ENCODE results near the gene RGS21. TPM values are rescaled to one million over a fixed set of nuclear protein-coding genes. Genes with fewer than 3 reads are reported as not detected.

Gene RGS21
- total and polyA plus RNA-seq, 2 donors, result not detected

GRCh38 chr1:192363177-192363576, 46.4 kb downstream of the RGS21 start:
- no peak for DNase-seq (ENCODE audit: low read depth in 6 of 9, low spot score in 9 of 9)
- no peak overlapping the region for H3K27ac ChIP-seq (ENCODE audit: low read depth in 1 of 2, low read length in 1 of 2)
- no peak overlapping the region for H3K4me3 ChIP-seq (ENCODE audit: low read length in 2 of 2)
- no peaks in the 10 kb centered on the region for H3K27me3 ChIP-seq (ENCODE audit: control insufficient read depth in 2 of 2, insufficient read depth in 1 of 2, low read length in 1 of 2)
- no peaks in the 10 kb centered on the region for H3K36me3 ChIP-seq (ENCODE audit: control insufficient read depth in 2 of 2, insufficient read depth in 2 of 2, low read length in 1 of 2)
- no peaks in the 10 kb centered on the region for H3K4me1 ChIP-seq (ENCODE audit: control insufficient read depth in 2 of 2, insufficient read depth in 2 of 2, low read length in 2 of 2)
- no peaks in the 10 kb centered on the region for H3K9me3 ChIP-seq (ENCODE audit: control insufficient read depth in 2 of 2, insufficient read depth in 1 of 2, low read length in 1 of 2)

GRCh38 chr1:192367436-192367835, 50.6 kb downstream of the RGS21 start:
- no peak for DNase-seq (ENCODE audit: low read depth in 6 of 9, low spot score in 9 of 9)
- Histone ChIP-seq H3K36me3 (ENCODE audit: control insufficient read depth in 2 of 2, insufficient read depth in 2 of 2, low read length in 1 of 2) (no peaks in the 10 kb centered on the region), H3K4me3 (ENCODE audit: low read length in 2 of 2) (no peak overlapping the region), H3K27me3 (ENCODE audit: control insufficient read depth in 2 of 2, insufficient read depth in 1 of 2, low read length in 1 of 2) (no peaks in the 10 kb centered on the region), H3K27ac (ENCODE audit: low read depth in 1 of 2, low read length in 1 of 2) (no peak overlapping the region), H3K4me1 (ENCODE audit: control insufficient read depth in 2 of 2, insufficient read depth in 2 of 2, low read length in 2 of 2) (no peaks in the 10 kb centered on the region), H3K9me3 (ENCODE audit: control insufficient read depth in 2 of 2, insufficient read depth in 1 of 2, low read length in 1 of 2) (no peaks in the 10 kb centered on the region)
- 89% methylated on average over 3 of the region's 3 CpGs for WGBS

GRCh38 chr1:192375306-192375705, 58.5 kb downstream of the RGS21 start:
- H3K36me3 ChIP-seq (ENCODE audit: control insufficient read depth in 2 of 2, insufficient read depth in 2 of 2, low read length in 1 of 2), result no peaks in the 10 kb centered on the region
- no peak overlapping the region for H3K27ac ChIP-seq (ENCODE audit: low read depth in 1 of 2, low read length in 1 of 2)
- no peaks in the 10 kb centered on the region for H3K27me3 ChIP-seq (ENCODE audit: control insufficient read depth in 2 of 2, insufficient read depth in 1 of 2, low read length in 1 of 2)
- no peak overlapping the region for H3K4me3 ChIP-seq (ENCODE audit: low read length in 2 of 2)
- H3K4me1 ChIP-seq (ENCODE audit: control insufficient read depth in 2 of 2, insufficient read depth in 2 of 2, low read length in 2 of 2), result no peaks in the 10 kb centered on the region
- DNase-seq (ENCODE audit: low read depth in 6 of 9, low spot score in 9 of 9), result no peak
- 95% methylated on average over 2 of the region's 2 CpGs for WGBS
- no peaks in the 10 kb centered on the region for H3K9me3 ChIP-seq (ENCODE audit: control insufficient read depth in 2 of 2, insufficient read depth in 1 of 2, low read length in 1 of 2)

GRCh38 chr1:192376374-192376773, 59.6 kb downstream of the RGS21 start:
- Histone ChIP-seq H3K9me3 (ENCODE audit: control insufficient read depth in 2 of 2, insufficient read depth in 1 of 2, low read length in 1 of 2) (no peaks in the 10 kb centered on the region), H3K36me3 (ENCODE audit: control insufficient read depth in 2 of 2, insufficient read depth in 2 of 2, low read length in 1 of 2) (no peaks in the 10 kb centered on the region), H3K4me3 (ENCODE audit: low read length in 2 of 2) (no peak overlapping the region), H3K27me3 (ENCODE audit: control insufficient read depth in 2 of 2, insufficient read depth in 1 of 2, low read length in 1 of 2) (no peaks in the 10 kb centered on the region), H3K4me1 (ENCODE audit: control insufficient read depth in 2 of 2, insufficient read depth in 2 of 2, low read length in 2 of 2) (no peaks in the 10 kb centered on the region), H3K27ac (ENCODE audit: low read depth in 1 of 2, low read length in 1 of 2) (no peak overlapping the region)
- no peak for DNase-seq (ENCODE audit: low read depth in 6 of 9, low spot score in 9 of 9)
- 84% methylated on average over 3 of the region's 3 CpGs for WGBS

- H3K27me3 ChIP-seq (ENCODE audit: control insufficient read depth in 2 of 2, insufficient read depth in 1 of 2, low read length in 1 of 2), result no peaks in the 10 kb centered on the region
- no peaks in the 10 kb centered on the region for H3K36me3 ChIP-seq (ENCODE audit: control insufficient read depth in 2 of 2, insufficient read depth in 2 of 2, low read length in 1 of 2)
- no peaks in the 10 kb centered on the region for H3K9me3 ChIP-seq (ENCODE audit: control insufficient read depth in 2 of 2, insufficient read depth in 1 of 2, low read length in 1 of 2)
- no peak overlapping the region for H3K27ac ChIP-seq (ENCODE audit: low read depth in 1 of 2, low read length in 1 of 2)
- H3K4me1 ChIP-seq (ENCODE audit: control insufficient read depth in 2 of 2, insufficient read depth in 2 of 2, low read length in 2 of 2), result no peaks in the 10 kb centered on the region
- no peak overlapping the region for H3K4me3 ChIP-seq (ENCODE audit: low read length in 2 of 2)
- DNase-seq (ENCODE audit: low read depth in 6 of 9, low spot score in 9 of 9), result no peak
Measured at GRCh38 chr1:192378276-192378675, 61.5 kb downstream of the RGS21 start.

- no peaks in the 10 kb centered on the region for H3K27me3 ChIP-seq (ENCODE audit: control insufficient read depth in 2 of 2, insufficient read depth in 1 of 2, low read length in 1 of 2)
- no peaks in the 10 kb centered on the region for H3K4me1 ChIP-seq (ENCODE audit: control insufficient read depth in 2 of 2, insufficient read depth in 2 of 2, low read length in 2 of 2)
- no peak overlapping the region for H3K27ac ChIP-seq (ENCODE audit: low read depth in 1 of 2, low read length in 1 of 2)
- H3K9me3 ChIP-seq (ENCODE audit: control insufficient read depth in 2 of 2, insufficient read depth in 1 of 2, low read length in 1 of 2), result no peaks in the 10 kb centered on the region
- no peaks in the 10 kb centered on the region for H3K36me3 ChIP-seq (ENCODE audit: control insufficient read depth in 2 of 2, insufficient read depth in 2 of 2, low read length in 1 of 2)
- DNase-seq (ENCODE audit: low read depth in 6 of 9, low spot score in 9 of 9), result no peak
- H3K4me3 ChIP-seq (ENCODE audit: low read length in 2 of 2), result no peak overlapping the region
Measured at GRCh38 chr1:192378878-192379277, 62.1 kb downstream of the RGS21 start.

- H3K27me3 ChIP-seq (ENCODE audit: control insufficient read depth in 2 of 2, insufficient read depth in 1 of 2, low read length in 1 of 2), result no peaks in the 10 kb centered on the region
- WGBS, result 96% methylated on average over 2 of the region's 2 CpGs
- H3K4me3 ChIP-seq (ENCODE audit: low read length in 2 of 2), result no peak overlapping the region
- H3K27ac ChIP-seq (ENCODE audit: low read depth in 1 of 2, low read length in 1 of 2), result no peak overlapping the region
- H3K36me3 ChIP-seq (ENCODE audit: control insufficient read depth in 2 of 2, insufficient read depth in 2 of 2, low read length in 1 of 2), result no peaks in the 10 kb centered on the region
- H3K9me3 ChIP-seq (ENCODE audit: control insufficient read depth in 2 of 2, insufficient read depth in 1 of 2, low read length in 1 of 2), result no peaks in the 10 kb centered on the region
- no peak for DNase-seq (ENCODE audit: low read depth in 6 of 9, low spot score in 9 of 9)
- H3K4me1 ChIP-seq (ENCODE audit: control insufficient read depth in 2 of 2, insufficient read depth in 2 of 2, low read length in 2 of 2), result no peaks in the 10 kb centered on the region
Measured at GRCh38 chr1:192379554-192379953, 62.8 kb downstream of the RGS21 start.

- H3K4me1 ChIP-seq (ENCODE audit: control insufficient read depth in 2 of 2, insufficient read depth in 2 of 2, low read length in 2 of 2), result no peaks in the 10 kb centered on the region
- no peak overlapping the region for H3K4me3 ChIP-seq (ENCODE audit: low read length in 2 of 2)
- DNase-seq (ENCODE audit: low read depth in 6 of 9, low spot score in 9 of 9), result no peak
- H3K27me3 ChIP-seq (ENCODE audit: control insufficient read depth in 2 of 2, insufficient read depth in 1 of 2, low read length in 1 of 2), result no peaks in the 10 kb centered on the region
- no peaks in the 10 kb centered on the region for H3K36me3 ChIP-seq (ENCODE audit: control insufficient read depth in 2 of 2, insufficient read depth in 2 of 2, low read length in 1 of 2)
- no peak overlapping the region for H3K27ac ChIP-seq (ENCODE audit: low read depth in 1 of 2, low read length in 1 of 2)
- WGBS, result 94% methylated on average over 2 of the region's 2 CpGs
- no peaks in the 10 kb centered on the region for H3K9me3 ChIP-seq (ENCODE audit: control insufficient read depth in 2 of 2, insufficient read depth in 1 of 2, low read length in 1 of 2)
Measured at GRCh38 chr1:192382758-192383157, 66.0 kb downstream of the RGS21 start.

- 97% methylated on average over 1 of the region's 1 CpG for WGBS
Measured at GRCh38 chr1:192386051-192386650, 69.4 kb downstream of the RGS21 start.

GRCh38 chr1:192395211-192395610, 78.4 kb downstream of the RGS21 start:
- Histone ChIP-seq H3K36me3 (ENCODE audit: control insufficient read depth in 2 of 2, insufficient read depth in 2 of 2, low read length in 1 of 2) (no peaks in the 10 kb centered on the region), H3K27me3 (ENCODE audit: control insufficient read depth in 2 of 2, insufficient read depth in 1 of 2, low read length in 1 of 2) (no peaks in the 10 kb centered on the region), H3K4me3 (ENCODE audit: low read length in 2 of 2) (no peak overlapping the region), H3K9me3 (ENCODE audit: control insufficient read depth in 2 of 2, insufficient read depth in 1 of 2, low read length in 1 of 2) (no peaks in the 10 kb centered on the region), H3K4me1 (ENCODE audit: control insufficient read depth in 2 of 2, insufficient read depth in 2 of 2, low read length in 2 of 2) (no peaks in the 10 kb centered on the region), H3K27ac (ENCODE audit: low read depth in 1 of 2, low read length in 1 of 2) (no peak overlapping the region)
- 96% methylated on average over 2 of the region's 2 CpGs for WGBS
- DNase-seq (ENCODE audit: low read depth in 6 of 9, low spot score in 9 of 9), result no peak

More at GRCh38 chr1:192386051-192386650, 69.4 kb downstream of the RGS21 start:
- no peak for DNase-seq (ENCODE audit: low read depth in 6 of 9, low spot score in 9 of 9)
- Histone ChIP-seq H3K9me3 (ENCODE audit: control insufficient read depth in 2 of 2, insufficient read depth in 1 of 2, low read length in 1 of 2) (no peaks in the 10 kb centered on the region), H3K27ac (ENCODE audit: low read depth in 1 of 2, low read length in 1 of 2) (no peak overlapping the region), H3K27me3 (ENCODE audit: control insufficient read depth in 2 of 2, insufficient read depth in 1 of 2, low read length in 1 of 2) (no peaks in the 10 kb centered on the region), H3K4me1 (ENCODE audit: control insufficient read depth in 2 of 2, insufficient read depth in 2 of 2, low read length in 2 of 2) (no peaks in the 10 kb centered on the region), H3K36me3 (ENCODE audit: control insufficient read depth in 2 of 2, insufficient read depth in 2 of 2, low read length in 1 of 2) (no peaks in the 10 kb centered on the region), H3K4me3 (ENCODE audit: low read length in 2 of 2) (no peak overlapping the region)
